Mammary epithelial cell (primary cell): ENCODE data around the gene MORC4.

Experiments
- EZH2 ChIP-seq: IDR thresholded peaks from 2 replicates; pipeline ENCODE4 v1.6.1; 2012; ENCODE audit warnings: low read length, inconsistent platforms, borderline replicate concordance
- TF ChIP-seq, protein P1 (sequence below), 2 donors: IDR thresholded peaks in 1 of 2; conservative IDR thresholded peaks in 1 of 2; 2 replicates each; pipeline ENCODE4 v1.5.1; 2011 to 2012; ENCODE audit warnings: inconsistent platforms in 2 of 2, low read length in 2 of 2, mild to moderate bottlenecking in 2 of 2, control low read depth in 1 of 2, low read depth in 1 of 2; ENCODE audit not compliant: insufficient read depth in 1 of 2; ENCODE audit errors: extremely low read depth in 1 of 2

GRCh38 chrX:106932960-106933537, 67.0 kb downstream of the MORC4 start:
- TF ChIP-seq, protein P1, sequence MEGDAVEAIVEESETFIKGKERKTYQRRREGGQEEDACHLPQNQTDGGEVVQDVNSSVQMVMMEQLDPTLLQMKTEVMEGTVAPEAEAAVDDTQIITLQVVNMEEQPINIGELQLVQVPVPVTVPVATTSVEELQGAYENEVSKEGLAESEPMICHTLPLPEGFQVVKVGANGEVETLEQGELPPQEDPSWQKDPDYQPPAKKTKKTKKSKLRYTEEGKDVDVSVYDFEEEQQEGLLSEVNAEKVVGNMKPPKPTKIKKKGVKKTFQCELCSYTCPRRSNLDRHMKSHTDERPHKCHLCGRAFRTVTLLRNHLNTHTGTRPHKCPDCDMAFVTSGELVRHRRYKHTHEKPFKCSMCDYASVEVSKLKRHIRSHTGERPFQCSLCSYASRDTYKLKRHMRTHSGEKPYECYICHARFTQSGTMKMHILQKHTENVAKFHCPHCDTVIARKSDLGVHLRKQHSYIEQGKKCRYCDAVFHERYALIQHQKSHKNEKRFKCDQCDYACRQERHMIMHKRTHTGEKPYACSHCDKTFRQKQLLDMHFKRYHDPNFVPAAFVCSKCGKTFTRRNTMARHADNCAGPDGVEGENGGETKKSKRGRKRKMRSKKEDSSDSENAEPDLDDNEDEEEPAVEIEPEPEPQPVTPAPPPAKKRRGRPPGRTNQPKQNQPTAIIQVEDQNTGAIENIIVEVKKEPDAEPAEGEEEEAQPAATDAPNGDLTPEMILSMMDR (conservative IDR thresholded peaks at IDR 0.05 in 1 of 2, IDR thresholded peaks at IDR 0.05 in 1 of 2; ENCODE audit: extremely low read depth in 1 of 2, insufficient read depth in 1 of 2, low read depth in 1 of 2, low read length in 2 of 2): no peak
- TF ChIP-seq EZH2: no peak
